ENCODE measurements around the gene MRPL44. TPM values are rescaled to one million over a fixed set of nuclear protein-coding genes. Genes with fewer than 3 reads are reported as not detected.

MRPL44 gene
- total and polyA plus RNA-seq, 2 of the 8 experiments (the other 6 are each of a cell fraction or from before 2014, with no cell fraction given), result 32.0 to 53.2 TPM

DNA sequence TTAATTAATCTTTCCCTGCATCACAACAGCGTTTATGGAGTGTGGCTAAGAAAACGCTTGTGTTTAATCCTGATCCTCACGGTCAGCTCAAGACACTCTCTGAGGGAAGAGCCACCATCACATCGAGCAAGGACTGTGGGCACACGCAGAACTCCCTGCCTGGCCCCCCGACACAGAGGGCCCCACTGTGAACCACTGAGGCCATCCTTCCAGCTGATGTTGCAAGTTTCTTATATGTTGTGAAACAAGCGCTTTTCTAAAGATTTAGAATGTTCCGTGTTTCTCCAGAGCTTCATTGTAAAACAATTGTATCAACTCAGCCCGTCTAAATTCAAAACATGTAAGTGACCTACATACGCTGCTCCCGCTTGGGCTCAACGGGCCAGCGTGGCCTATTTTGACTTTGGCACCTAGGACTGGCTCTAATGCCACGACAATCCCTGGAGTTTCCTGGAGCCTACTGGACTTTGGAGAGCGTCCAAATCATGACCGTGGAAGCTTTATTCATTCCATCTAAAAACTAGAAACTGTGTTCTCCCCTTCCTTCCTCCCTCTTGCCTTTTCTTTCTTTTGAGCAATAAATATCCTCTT lies 46.9 kb downstream of the MRPL44 start (continued):
- TF ChIP-seq RXRA (IDR thresholded peaks at IDR 0.05; ENCODE audit: insufficient read depth, low read depth, low read length) (no peak), ATF2 (IDR thresholded peaks at IDR 0.05; ENCODE audit: low read length) (no peak), BRCA1 (IDR thresholded peaks at IDR 0.05; ENCODE audit: low read depth, low read length) (no peak), CHD2 (IDR thresholded peaks at IDR 0.05; ENCODE audit: low read length) (no peak)

Data from H1 (cell line).